Retinal pigment epithelial cell (primary cell): ENCODE data around the gene PPP2R5B.

Experiments
- DNase-seq: peaks from one replicate; pipeline ENCODE4 v3.0.0-alpha.2; 2010; ENCODE audit warnings: low read depth
- H3K4me3 ChIP-seq: 2 replicates; pipeline ENCODE4 v1.5.1; 2011; ENCODE audit warnings: mild to moderate bottlenecking, low read length, control low read depth, moderate library complexity
- CTCF ChIP-seq: conservative IDR thresholded peaks from 2 replicates; pipeline ENCODE4 v1.5.1; 2011; ENCODE audit warnings: low read depth, low read length, control low read depth, inconsistent platforms

Gene PPP2R5B

DNA sequence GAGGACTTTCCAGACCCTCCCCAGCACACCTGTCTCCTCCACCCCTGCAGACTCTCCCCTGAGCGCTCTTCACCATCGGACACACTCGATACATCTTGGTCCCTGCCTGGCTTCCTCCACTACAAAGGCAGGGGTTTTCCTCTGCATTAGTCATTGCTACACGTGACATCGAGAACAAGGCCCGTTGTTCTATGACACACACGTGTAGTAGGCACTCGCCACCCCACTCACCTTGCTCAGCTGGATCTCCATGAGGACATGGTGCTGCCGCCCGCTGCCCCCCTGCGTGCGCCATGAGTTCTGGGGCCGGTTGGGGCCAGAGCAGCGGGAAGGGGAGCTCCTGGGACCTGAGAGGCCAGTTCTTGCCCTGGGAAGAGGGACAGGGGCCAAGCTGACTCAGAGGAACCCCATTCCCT lies 24.2 kb upstream of the PPP2R5B start:
- no peak for DNase-seq
- TF ChIP-seq CTCF = no peak
- no peak overlapping the region for H3K4me3 ChIP-seq

DNA sequence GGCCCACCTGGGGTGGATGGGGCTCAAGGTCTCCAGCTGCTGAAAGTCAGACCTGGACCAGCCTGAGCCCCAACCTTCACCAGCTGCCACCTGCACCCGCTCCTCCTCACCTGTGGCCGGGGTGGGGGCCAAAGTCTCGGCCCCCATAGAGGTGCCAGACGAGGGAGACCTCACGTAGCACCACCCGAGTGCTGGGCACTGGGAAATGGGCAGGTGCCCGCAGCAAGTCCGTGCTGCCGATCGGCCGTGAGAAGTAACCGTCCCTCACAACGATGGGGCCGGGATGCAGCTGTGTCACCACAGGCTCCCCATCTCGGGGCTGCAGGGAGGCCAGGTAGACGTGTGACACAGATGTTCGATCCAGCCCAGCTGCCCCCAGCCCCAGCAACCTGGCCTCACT lies 23.7 kb upstream of the PPP2R5B start:
- no peak for TF ChIP-seq CTCF
- no peak for DNase-seq
- H3K4me3 ChIP-seq = no peak overlapping the region

DNA sequence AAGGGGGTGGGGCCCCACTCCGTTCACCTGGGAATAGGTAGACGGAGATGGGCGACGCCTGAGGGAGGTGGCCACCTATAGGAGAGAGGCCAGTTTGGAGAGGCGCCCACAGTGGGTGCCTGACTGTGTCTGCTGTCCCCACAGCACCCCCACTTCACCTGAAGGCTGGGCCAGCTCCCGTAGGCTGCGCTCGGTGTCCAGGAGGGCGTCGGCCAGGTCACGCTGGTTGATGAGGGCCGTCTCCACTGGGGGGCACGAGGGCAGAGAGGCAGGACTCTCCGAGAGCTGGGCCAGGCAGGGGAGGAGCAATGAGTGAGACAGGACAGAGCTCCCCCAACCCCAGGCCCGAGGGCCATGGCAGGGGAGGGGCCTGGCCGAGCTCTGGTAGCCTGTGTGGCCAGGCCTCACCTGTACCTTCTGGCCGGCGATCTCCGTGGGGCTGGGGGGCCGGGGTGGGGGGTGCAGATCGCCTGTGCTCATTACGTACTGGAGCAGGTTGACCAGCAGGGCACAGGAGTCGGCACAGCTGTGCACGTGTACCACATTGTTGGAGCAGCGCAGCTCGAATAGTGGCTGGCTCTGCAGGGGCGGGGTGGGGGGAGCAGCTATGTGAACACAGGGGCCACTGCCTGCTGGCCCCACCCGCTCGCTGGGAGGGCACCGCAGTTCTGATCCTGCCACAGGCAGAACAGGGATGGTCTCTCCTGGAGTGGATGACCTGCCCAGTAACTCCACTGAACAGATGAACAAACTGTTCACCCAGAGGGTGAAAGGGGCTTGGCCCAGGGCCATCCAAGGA lies 22.2 kb upstream of the PPP2R5B start:
- DNase-seq = no peak
- no peak for TF ChIP-seq CTCF
- no peak overlapping the region for H3K4me3 ChIP-seq

GRCh38 chr11:64903291-64903833 lies 21.1 kb upstream of the PPP2R5B start:
- DNase-seq = no peak
- no peak for TF ChIP-seq CTCF
- no peak overlapping the region for H3K4me3 ChIP-seq

DNA sequence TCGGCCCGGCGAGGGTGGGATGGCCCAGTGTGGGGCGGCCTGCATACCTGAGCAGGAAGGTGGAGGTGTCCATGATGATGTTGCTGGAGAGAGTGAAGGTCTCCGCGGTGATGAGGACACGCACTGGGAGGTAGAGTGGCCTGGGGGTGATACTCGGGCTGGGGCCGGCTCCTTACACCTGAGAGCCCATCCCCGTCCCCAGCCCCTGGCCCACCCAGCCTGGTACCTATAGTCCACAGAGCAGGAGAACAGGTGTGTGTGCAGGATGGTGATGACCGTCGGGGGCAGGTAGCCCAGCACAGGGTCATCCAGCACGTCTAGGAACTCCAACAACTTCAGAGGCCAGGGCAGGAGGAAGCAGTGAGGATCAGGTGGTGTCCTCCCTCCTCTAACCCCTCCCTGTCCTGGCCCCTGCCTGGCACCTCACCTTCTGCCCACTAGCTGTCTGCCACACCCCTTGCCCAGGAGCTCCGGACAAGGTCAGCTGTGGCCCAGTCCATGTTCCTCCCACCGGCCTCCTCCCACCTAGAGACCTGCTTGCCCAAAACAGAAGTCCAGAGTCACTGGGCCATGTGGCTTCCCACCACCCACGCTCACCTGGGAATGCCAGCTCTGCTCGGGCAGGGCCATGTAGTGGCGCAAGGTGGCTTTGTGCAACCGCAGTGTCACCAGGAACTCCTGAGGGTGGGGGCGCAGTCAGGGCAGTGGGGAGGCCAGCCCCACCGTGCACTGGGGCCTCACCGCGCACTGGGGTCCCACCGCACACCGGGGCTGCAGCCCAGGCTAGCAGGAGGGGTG lies 18.8 kb upstream of the PPP2R5B start:
- no peak overlapping the region for H3K4me3 ChIP-seq
- DNase-seq = no peak
- TF ChIP-seq CTCF = no peak

DNA sequence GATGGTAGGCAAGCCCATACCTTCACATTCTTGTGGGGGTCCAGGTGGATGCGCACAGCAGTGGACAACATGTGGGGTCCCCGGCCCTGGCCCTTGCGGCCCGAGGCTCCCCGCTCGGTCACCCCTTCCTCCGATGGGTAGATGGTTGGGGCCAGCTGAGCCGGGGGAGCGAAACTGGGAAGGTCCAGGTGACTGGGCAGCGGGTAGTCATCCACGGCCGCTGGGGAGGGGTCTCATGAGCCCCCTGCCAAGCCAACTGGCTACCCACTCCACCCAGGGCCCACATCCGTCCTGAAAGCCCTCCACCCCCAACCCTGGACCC lies 18.2 kb upstream of the PPP2R5B start:
- TF ChIP-seq CTCF = no peak
- DNase-seq = no peak
- H3K4me3 ChIP-seq = no peak overlapping the region

DNA sequence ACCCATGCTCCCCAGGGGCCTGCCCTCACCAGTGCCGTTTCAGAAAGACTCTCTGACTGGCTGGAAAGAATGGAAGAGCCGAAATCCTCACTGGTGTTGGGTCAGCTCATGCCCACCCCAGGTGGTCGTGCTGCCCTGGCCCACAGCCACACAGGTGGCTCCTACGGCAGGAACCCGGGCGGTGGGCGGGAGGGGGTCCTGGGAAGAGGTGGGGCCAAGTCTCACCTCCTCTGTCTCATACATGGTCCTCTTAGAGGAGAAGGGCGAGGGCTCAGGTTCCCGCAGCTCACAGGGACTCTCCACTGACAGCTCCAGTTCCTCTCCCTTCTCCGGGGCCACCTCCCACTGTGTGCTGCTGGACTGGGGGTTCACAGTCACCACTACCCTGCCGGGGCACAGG lies 15.7 kb upstream of the PPP2R5B start:
- no peak overlapping the region for H3K4me3 ChIP-seq
- TF ChIP-seq CTCF = no peak
- no peak for DNase-seq
